ENCODE measurements around the gene NPIPA1. TPM values are rescaled to one million over a fixed set of nuclear protein-coding genes. Genes with fewer than 3 reads are reported as not detected.
"Not testable (repeated sequence)": the region's sequence is repeated elsewhere in the genome, so short reads cannot be mapped to it uniquely, and the experiment has no call there.

The NPIPA1 gene
- 100 to 1,000 TPM; 122 to 143 TPM for total RNA-seq

DNA sequence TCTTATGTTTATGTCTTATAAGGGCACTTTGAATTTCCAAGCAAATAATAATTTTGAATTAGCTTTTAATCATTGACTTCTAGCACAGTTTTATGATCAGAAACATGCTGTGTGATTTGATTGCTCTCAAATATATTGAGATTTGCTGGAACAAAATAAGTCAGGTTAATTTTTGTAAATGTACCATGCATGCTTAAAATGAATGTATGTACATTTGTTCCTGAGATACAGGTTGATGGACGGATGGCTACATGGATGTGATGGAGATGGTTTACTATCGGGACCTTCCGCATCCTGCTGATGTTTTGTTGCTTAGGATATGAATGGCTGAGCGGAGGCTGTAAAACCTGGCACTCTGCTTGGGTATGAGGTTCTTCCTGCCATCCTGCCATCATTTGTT, at the start of gene NPIPA1:
NPIPA1 (plus strand) TSS at position 301 of the 400 bp plus-strand sequence; CDS start at position 301, 0 bp downstream.
- H3K4me1 Mint-ChIP-seq (ENCODE audit: low read depth); H3K27ac Mint-ChIP-seq; H3K4me3 Mint-ChIP-seq; H3K9me3 Mint-ChIP-seq; H3K27me3 Mint-ChIP-seq (ENCODE audit: low read depth); H3K36me3 Mint-ChIP-seq (ENCODE audit: insufficient read depth in 2 of 2); DNase-seq; ATAC-seq (replicated peaks in 1 of 2): not testable (repeated sequence)

DNA sequence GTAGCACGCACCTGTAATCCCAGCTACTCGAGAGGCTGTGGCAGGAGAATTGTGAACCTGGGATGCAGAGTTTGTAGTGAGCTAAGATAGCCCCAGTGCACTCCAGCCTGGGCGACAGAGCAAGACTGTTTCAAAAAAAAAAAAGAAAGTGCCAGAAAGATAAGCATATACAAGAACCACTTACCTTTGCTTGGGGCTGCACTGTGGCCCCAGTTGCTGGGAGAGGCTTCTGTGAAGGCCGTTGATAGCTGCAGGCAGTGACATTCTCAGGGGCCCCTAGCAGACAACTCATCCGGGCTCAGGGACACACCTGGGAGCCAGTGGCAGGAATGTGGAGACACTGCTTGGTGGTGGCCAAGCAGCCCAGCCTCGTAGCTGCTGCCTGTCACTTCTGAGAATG, 45.1 kb upstream of the NPIPA1 start:
- H3K4me3 Mint-ChIP-seq; H3K9me3 Mint-ChIP-seq; ATAC-seq (replicated peaks in 1 of 2); DNase-seq; H3K36me3 Mint-ChIP-seq (ENCODE audit: insufficient read depth in 2 of 2); H3K4me1 Mint-ChIP-seq (ENCODE audit: low read depth); H3K27ac Mint-ChIP-seq; H3K27me3 Mint-ChIP-seq (ENCODE audit: low read depth): not testable (repeated sequence)

DNA sequence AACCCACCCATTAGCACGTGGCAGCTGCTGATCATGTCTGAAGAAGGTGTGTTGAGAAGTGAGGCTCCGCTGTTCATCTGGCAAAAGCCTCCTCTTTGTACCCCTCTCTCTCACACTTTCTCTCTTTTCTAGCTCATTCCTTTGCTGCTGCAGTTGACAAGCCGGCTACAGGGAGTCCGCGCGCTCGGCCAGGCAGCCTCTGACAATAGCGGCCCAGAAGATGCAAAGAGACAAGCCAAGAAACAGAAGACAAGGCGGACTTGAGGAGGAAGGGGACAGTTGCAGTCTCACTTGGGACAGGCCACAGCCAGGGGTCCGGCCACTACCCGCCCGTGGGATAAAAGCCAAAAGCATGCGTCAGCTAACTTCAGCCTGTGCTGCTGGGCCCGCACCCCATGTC, 41.9 kb upstream of the NPIPA1 start:
- H3K36me3 Mint-ChIP-seq (ENCODE audit: insufficient read depth in 2 of 2); H3K4me1 Mint-ChIP-seq (ENCODE audit: low read depth); DNase-seq; H3K4me3 Mint-ChIP-seq; ATAC-seq (replicated peaks in 1 of 2); H3K27ac Mint-ChIP-seq; H3K27me3 Mint-ChIP-seq (ENCODE audit: low read depth); H3K9me3 Mint-ChIP-seq: not testable (repeated sequence)

DNA sequence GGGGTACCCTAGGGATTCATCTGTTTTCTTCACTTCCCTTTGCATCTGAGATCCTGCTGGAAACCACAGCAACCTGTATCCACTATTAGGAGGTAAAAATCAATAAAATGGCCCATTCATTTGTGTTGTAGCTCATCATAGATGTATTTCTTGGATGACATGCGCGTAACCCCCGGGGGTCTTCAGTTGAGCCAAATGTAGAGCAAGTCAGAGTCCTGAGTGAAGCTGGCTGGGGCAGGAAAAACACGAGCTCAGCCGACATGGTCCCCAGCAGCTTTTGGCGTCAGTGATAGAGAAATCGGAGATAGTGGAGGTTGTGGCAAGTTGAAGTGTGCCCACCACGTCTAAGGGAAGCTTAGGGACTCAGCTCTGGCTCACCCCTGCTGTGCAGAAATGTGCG, 41.2 kb upstream of the NPIPA1 start:
- not testable (repeated sequence) for H3K27ac Mint-ChIP-seq; H3K4me1 Mint-ChIP-seq (ENCODE audit: low read depth); H3K4me3 Mint-ChIP-seq; H3K27me3 Mint-ChIP-seq (ENCODE audit: low read depth); H3K36me3 Mint-ChIP-seq (ENCODE audit: insufficient read depth in 2 of 2); DNase-seq; ATAC-seq (replicated peaks in 1 of 2); H3K9me3 Mint-ChIP-seq

DNA sequence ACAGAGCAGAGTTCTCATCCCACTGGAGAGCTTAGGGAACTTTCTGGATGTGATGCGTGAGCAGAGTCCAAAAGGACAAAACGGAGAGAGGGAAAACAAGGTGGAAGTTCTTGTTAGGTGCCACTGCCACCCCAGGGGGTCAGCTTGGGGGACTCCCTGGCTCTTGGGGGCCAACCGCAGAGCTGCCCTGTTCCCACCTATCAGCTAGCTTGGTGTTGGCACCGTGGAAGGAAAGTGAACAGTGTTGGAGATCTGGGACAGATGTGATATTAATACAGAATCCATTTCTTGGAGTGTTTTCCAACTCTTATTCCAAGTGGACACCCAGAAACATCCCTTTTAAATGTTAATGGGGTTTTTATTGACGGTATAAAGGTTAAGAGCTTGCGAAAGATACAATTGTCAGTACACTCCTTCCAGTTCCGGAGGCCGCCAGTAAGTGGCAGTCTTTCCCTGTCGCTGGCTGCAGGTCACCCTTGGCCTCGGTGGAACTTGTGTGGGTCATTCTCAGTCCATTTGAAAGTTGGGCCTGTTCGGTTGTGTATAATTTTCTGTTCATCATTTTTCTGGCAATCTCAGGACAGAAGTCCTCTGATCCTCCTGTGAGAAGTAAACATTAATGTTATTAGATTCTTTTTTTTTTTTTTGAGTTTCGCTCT, 40.1 kb upstream of the NPIPA1 start:
- H3K9me3 Mint-ChIP-seq; H3K27me3 Mint-ChIP-seq (ENCODE audit: low read depth); H3K4me3 Mint-ChIP-seq; H3K27ac Mint-ChIP-seq; H3K36me3 Mint-ChIP-seq (ENCODE audit: insufficient read depth in 2 of 2); DNase-seq; H3K4me1 Mint-ChIP-seq (ENCODE audit: low read depth): not testable (repeated sequence)
- ATAC-seq (replicated peaks in 1 of 2): peak; percentile 56 to 72

DNA sequence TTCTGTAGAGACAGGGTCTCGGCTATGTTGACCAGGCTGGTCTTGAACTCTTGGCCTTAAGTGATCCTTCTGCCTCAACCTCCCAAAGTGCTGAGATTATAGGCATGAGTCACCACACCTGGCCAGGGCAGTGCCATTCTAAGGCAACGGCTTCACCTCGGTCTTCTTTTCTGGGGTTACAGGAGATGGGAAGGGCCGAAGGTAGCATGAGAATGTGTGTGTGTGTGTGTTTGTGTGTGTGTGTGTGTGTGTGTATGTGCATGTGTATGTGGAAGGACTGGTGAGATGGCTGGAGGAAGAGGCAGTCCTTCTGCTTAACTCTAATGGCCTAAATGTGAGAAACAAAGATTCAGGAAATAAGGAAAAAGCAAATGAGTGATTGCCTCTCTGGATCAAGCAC, 39.1 kb upstream of the NPIPA1 start:
- not testable (repeated sequence) for DNase-seq; H3K4me1 Mint-ChIP-seq (ENCODE audit: low read depth); ATAC-seq (replicated peaks in 1 of 2); H3K36me3 Mint-ChIP-seq (ENCODE audit: insufficient read depth in 2 of 2); H3K27ac Mint-ChIP-seq; H3K27me3 Mint-ChIP-seq (ENCODE audit: low read depth); H3K9me3 Mint-ChIP-seq; H3K4me3 Mint-ChIP-seq

DNA sequence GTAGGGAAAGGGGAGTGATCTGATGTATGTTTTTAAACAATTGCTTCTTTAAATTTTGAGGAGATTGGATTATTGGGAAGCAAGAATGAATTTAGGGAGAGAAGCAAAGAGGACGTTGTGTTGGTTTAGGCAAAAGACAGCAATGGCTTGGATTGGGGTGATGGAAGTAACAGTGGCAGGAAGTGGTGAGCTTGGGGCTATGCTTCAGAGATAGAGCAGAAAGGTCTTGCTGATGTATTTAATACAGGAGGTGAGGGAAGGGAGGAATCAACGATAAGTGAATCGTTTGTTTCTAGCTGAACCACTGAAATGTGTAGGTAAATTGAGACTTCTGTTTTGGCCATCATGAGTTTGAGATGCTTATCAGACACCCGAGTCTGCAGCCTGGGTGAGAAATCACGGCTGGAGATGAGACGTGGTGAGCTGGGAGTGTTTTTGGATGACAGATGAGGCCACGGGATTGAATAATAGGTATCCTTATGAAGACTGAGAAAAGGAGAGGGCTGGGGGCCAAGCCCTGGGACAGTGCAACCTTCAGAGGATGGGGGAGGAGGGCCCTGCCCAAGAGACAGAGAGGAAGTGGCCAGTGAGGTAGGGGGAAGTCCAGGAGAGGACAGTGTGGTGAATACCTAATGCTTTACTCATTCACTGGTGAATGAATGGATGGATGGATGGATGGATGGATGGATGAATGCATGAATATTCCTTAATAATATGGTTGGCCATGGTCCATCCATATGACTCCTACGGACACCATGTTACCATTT, 33.9 kb upstream of the NPIPA1 start:
- not testable (repeated sequence) for H3K36me3 Mint-ChIP-seq (ENCODE audit: insufficient read depth in 2 of 2)

DNA sequence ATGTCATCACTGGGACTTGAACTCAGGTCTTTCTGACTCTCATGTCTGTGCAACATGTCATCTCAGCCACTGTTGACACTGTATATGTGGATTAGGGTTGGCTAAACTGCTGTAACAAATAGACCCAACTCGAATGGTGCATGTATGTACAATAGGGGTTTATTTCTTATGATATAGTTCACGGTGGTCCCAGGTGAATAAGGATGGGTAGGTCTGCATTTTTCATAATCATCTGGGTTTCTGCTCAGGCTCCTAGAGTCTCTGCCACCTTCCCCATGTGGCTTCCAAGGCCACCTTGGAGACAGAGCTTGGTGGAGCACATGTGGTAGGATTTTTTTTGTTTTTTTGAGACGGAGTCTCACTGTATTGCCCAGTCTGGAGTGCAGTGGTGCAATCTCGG, 27.5 kb upstream of the NPIPA1 start:
- not testable (repeated sequence) for H3K27me3 Mint-ChIP-seq (ENCODE audit: low read depth); H3K4me1 Mint-ChIP-seq (ENCODE audit: low read depth); H3K27ac Mint-ChIP-seq; H3K4me3 Mint-ChIP-seq; DNase-seq; H3K9me3 Mint-ChIP-seq; H3K36me3 Mint-ChIP-seq (ENCODE audit: insufficient read depth in 2 of 2)
- peak in 1 of 2 donors; percentile 25 for ATAC-seq (replicated peaks in 1 of 2)

More for the DNA sequence above, 33.9 kb upstream of the NPIPA1 start:
- ATAC-seq (replicated peaks in 1 of 2): peak; percentile 73 to 88
- DNase-seq: peak; percentile 34 to 44
- H3K27ac Mint-ChIP-seq; H3K4me1 Mint-ChIP-seq (ENCODE audit: low read depth); H3K9me3 Mint-ChIP-seq; H3K27me3 Mint-ChIP-seq (ENCODE audit: low read depth): not testable (repeated sequence)
- peak overlapping the region in 1 of 2 donors; percentile 19 for H3K4me3 Mint-ChIP-seq

DNA sequence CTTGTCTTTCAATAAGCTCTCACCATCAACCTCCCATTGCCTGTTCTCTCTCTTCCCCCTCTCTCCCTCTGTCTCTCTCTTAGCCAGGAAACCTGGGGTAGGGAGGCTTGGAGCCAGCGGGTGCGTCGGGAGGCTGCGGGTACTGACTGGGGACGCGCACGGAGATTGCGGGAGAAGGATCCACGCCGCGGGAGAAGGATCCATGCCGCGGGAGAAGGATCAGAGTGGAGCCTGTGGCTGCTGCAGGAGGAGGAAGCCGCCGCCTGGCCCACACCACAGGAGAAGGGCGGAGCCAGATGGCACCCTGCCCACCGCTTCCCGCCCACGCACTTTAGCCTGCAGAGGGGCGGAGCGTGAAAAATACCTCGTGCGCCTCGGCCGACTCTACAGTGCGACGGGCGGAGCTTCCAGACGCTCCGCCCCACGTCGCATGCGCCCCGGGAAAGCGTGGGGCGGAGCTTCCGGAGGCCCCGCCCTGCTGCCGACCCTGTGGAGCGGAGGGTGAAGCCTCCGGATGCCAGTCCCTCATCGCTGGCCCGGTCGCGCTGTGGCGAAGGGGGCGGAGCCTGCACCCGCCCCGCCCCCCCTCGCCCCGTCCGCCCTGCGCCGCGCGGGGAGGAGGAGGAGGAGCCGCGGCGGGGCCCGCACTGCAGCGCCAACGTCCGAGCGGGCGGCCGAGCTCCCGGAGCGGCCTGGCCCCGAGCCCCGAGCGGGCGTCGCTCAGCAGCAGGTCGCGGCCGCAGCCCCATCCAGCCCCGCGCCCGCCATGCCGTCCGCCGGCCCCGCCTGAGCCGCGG, 26.2 kb upstream of the NPIPA1 start:
- not testable (repeated sequence) for H3K27ac Mint-ChIP-seq; H3K9me3 Mint-ChIP-seq; H3K4me1 Mint-ChIP-seq (ENCODE audit: low read depth); H3K27me3 Mint-ChIP-seq (ENCODE audit: low read depth); DNase-seq; H3K4me3 Mint-ChIP-seq; H3K36me3 Mint-ChIP-seq (ENCODE audit: insufficient read depth in 2 of 2)
- peak; percentile 84 to 91 for ATAC-seq (replicated peaks in 1 of 2)

DNA sequence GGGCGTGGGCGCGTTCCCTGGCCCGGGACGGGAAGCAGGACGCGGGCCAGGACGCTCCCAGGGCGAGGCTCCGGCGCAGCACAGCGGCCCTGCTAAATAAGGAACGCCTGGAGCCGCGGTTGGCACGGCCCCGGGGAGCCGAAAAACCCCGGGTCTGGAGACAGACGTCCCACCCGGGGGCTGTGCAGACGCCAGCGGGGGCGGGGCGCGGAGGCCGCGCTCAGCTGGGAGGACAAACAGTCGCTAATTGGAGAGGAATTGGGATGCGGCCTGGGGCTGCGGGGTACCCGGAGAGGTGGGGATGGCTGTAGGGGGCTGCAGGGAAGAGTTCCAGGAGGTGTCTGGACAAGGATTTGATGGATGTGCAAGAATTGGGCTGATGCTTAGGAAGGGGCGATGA, 25.3 kb upstream of the NPIPA1 start:
- ATAC-seq (replicated peaks in 1 of 2); H3K36me3 Mint-ChIP-seq (ENCODE audit: insufficient read depth in 2 of 2); H3K27ac Mint-ChIP-seq; H3K27me3 Mint-ChIP-seq (ENCODE audit: low read depth); H3K9me3 Mint-ChIP-seq; H3K4me1 Mint-ChIP-seq (ENCODE audit: low read depth): not testable (repeated sequence)
- peak overlapping the region; percentile 86 to 88 for H3K4me3 Mint-ChIP-seq
- DNase-seq: peak; percentile 67 to 74

DNA sequence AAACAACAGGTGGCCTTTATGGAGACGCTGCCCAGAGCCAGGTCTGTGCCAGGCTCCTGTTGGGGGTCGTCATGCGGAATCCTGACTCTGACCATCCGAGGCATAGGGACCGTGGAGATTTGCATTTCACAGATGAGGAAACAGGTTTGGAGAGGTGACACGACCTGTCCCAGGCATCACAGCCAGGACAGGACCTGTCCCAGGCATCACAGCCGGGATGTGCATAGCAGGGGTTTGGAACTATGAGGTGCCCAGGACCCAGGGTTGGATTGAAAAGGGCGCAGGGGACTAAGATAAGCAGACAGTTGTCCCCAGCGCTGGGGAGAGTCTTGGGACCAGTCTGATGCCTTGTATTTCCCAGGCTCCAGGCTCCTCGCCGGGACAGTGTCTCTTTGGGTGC, 24.7 kb upstream of the NPIPA1 start:
- not testable (repeated sequence) for H3K27ac Mint-ChIP-seq; H3K27me3 Mint-ChIP-seq (ENCODE audit: low read depth); H3K4me1 Mint-ChIP-seq (ENCODE audit: low read depth); H3K36me3 Mint-ChIP-seq (ENCODE audit: insufficient read depth in 2 of 2); H3K9me3 Mint-ChIP-seq; DNase-seq; H3K4me3 Mint-ChIP-seq; ATAC-seq (replicated peaks in 1 of 2)

DNA sequence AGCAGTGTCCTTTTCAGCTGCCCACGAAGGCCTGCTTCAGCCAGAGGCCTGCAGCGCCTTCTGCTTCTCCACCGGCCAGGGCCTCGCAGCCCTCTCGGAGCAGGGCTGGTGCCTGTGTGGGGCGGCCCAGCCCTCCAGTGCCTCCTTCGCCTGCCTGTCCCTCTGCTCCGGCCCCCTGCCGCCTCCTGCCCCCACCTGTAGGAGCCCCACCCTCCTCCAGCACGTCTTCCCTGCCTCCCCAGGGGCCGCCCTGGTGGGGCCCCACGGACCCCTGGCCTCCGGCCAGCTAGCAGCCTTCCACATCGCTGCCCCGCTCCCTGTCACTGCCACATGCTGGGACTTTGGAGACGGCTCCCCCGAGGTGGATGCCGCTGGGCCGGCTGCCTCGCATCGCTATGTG, 18.7 kb upstream of the NPIPA1 start:
- not testable (repeated sequence) for H3K4me1 Mint-ChIP-seq (ENCODE audit: low read depth); H3K27ac Mint-ChIP-seq; H3K27me3 Mint-ChIP-seq (ENCODE audit: low read depth); H3K36me3 Mint-ChIP-seq (ENCODE audit: insufficient read depth in 2 of 2); H3K4me3 Mint-ChIP-seq; H3K9me3 Mint-ChIP-seq; DNase-seq; ATAC-seq (replicated peaks in 1 of 2)

DNA sequence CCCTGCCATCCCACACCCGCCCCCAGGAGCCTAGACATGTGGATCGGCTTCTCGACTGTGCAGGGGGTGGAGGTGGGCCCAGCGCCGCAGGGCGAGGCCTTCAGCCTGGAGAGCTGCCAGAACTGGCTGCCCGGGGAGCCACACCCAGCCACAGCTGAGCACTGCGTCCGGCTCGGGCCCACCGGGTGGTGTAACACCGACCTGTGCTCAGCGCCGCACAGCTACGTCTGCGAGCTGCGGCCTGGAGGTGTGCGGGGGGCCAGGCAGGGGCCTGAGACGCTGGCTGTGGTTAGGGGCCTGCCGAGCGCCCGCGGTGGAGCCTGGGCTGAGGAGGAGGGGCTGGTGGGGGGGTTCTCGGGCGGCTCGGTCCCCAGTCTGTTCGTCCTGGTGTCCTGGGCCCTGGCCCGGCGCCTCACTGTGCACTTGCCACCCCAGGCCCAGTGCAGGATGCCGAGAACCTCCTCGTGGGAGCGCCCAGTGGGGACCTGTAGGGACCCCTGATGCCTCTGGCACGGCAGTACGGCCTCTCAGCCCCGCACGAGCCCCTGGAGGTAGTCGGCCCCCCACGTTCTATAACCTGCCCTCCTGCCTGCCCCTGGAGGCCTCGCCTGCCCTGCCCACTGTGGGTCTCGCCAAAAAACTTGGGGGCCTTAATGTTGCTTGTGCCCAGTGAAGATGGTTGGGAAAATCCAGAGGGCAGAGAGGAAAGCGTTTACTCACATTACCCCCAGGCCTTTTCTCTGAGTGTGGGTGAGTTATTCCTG, 17.2 kb upstream of the NPIPA1 start:
- not testable (repeated sequence) for H3K9me3 Mint-ChIP-seq, DNase-seq, H3K27ac Mint-ChIP-seq

More for the DNA sequence above, 17.2 kb upstream of the NPIPA1 start:
- H3K27me3 Mint-ChIP-seq (ENCODE audit: low read depth); ATAC-seq (replicated peaks in 1 of 2); H3K36me3 Mint-ChIP-seq (ENCODE audit: insufficient read depth in 2 of 2); H3K4me1 Mint-ChIP-seq (ENCODE audit: low read depth); H3K4me3 Mint-ChIP-seq: not testable (repeated sequence)
